Fibroblast of villous mesenchyme (primary cell): Measurements from ENCODE around the gene GCHFR. TPM values are rescaled to one million over a fixed set of nuclear protein-coding genes. Genes with fewer than 3 reads are reported as not detected.

ENCODE experiments used
- DNase-seq: peaks from one replicate; pipeline ENCODE4 v3.0.0-alpha.2; 2010; ENCODE audit warnings: low read depth
- H3K4me3 ChIP-seq: 2 replicates; pipeline ENCODE4 v1.5.1; 2011; ENCODE audit warnings: low read depth, mild to moderate bottlenecking, low read length
- CTCF ChIP-seq: IDR thresholded peaks from 2 replicates; pipeline ENCODE4 v1.5.1; 2012; ENCODE audit warnings: low read depth, mild to moderate bottlenecking, low read length; ENCODE audit not compliant: insufficient read depth
- total RNA-seq: library from RNA; depleted of rRNA; stranded (reverse); fragments of >200 nt; gene quantifications from 2 replicates; pipeline ENCODE4 v1.2.3, GENCODE V29; 2012

GCHFR gene
- total RNA-seq, 1 donor, result 2.6 TPM

GRCh38 chr15:40793216-40793989 is 29.5 kb downstream of the GCHFR start:
- no peak overlapping the region for H3K4me3 ChIP-seq
- TF ChIP-seq CTCF, result no peak
- peak; percentile 89 for DNase-seq

- no peak for DNase-seq
- TF ChIP-seq CTCF, result no peak
- H3K4me3 ChIP-seq, result no peak overlapping the region
Measured at GRCh38 chr15:40796041-40796440, 32.2 kb downstream of the GCHFR start.

GRCh38 chr15:40796512-40796911 is 32.6 kb downstream of the GCHFR start:
- no peak for TF ChIP-seq CTCF
- H3K4me3 ChIP-seq, result no peak overlapping the region
- no peak for DNase-seq

GRCh38 chr15:40799523-40799922 is 35.7 kb downstream of the GCHFR start:
- no peak for TF ChIP-seq CTCF
- no peak for DNase-seq

GRCh38 chr15:40803076-40803475 is 39.2 kb downstream of the GCHFR start:
- no peak for TF ChIP-seq CTCF
- DNase-seq, result no peak
- no peak overlapping the region for H3K4me3 ChIP-seq

More at GRCh38 chr15:40799523-40799922, 35.7 kb downstream of the GCHFR start:
- H3K4me3 ChIP-seq, result no peak overlapping the region

GRCh38 chr15:40803688-40804087 is 39.8 kb downstream of the GCHFR start:
- no peak overlapping the region for H3K4me3 ChIP-seq
- DNase-seq, result no peak
- TF ChIP-seq CTCF, result no peak

- peak overlapping the region; percentile 99 for H3K4me3 ChIP-seq
- no peak for TF ChIP-seq CTCF
- no peak for DNase-seq
Measured at GRCh38 chr15:40806672-40807027, 42.8 kb downstream of the GCHFR start.
